D721Med (cell line): ENCODE measurements around the gene LHX1.

Experiments
- DNase-seq: peaks from one replicate; pipeline ENCODE4 v3.0.0; 2011; ENCODE audit warnings: low spot score; ENCODE audit not compliant: insufficient read length
- FAIRE-seq: peaks from 2 replicates; lab custom pipeline; 2011; peaks lifted over from hg19 to GRCh38; lab: Jason Lieb, UNC
- TF ChIP-seq, protein P1 (sequence below): IDR thresholded peaks from 2 replicates; pipeline ENCODE4 v1.5.1; 2012; ENCODE audit warnings: mild to moderate bottlenecking, control low read depth; ENCODE audit not compliant: insufficient read depth; ENCODE audit errors: missing control alignments

LHX1 gene

DNA sequence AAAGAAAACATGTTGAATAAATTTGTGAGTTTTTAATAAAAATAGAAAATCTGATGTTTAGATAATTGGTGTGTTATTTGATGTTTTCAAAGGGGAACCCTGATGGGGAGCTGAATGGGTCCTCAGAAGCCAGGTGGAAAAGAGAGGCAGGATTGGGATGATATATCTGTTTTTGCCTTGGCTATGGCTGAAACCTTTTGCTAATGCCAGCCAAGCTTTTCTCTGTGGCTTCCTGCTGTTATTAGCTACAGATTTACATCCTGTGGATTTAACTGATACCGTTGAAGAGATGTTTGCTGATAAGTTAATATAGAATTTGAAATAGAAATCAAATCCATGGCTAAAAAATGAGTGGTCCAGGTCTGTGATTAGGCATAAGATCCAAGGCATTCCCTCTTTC is 7.3 kb downstream of the LHX1 start:
- no peak for DNase-seq
- FAIRE-seq: no peak
- TF ChIP-seq, protein P1, sequence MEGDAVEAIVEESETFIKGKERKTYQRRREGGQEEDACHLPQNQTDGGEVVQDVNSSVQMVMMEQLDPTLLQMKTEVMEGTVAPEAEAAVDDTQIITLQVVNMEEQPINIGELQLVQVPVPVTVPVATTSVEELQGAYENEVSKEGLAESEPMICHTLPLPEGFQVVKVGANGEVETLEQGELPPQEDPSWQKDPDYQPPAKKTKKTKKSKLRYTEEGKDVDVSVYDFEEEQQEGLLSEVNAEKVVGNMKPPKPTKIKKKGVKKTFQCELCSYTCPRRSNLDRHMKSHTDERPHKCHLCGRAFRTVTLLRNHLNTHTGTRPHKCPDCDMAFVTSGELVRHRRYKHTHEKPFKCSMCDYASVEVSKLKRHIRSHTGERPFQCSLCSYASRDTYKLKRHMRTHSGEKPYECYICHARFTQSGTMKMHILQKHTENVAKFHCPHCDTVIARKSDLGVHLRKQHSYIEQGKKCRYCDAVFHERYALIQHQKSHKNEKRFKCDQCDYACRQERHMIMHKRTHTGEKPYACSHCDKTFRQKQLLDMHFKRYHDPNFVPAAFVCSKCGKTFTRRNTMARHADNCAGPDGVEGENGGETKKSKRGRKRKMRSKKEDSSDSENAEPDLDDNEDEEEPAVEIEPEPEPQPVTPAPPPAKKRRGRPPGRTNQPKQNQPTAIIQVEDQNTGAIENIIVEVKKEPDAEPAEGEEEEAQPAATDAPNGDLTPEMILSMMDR: no peak

DNA sequence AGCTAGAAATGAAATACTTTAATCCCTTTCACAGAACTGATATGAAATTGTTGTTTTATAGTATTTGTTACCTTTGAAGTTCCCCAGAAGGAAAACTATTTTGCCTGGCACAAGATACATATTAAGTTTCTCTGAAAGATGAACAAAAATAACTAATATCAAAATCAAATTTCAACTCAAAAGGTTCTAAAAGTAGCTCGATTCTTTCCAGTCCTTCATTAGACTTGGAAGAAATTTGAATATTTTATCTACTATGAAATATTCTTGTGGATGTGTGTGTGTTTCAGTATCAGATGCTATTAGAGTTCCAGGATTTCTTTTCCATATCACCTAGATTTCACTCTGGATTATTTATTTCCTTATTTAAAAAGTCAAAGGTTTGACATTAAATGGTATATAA is 7.9 kb downstream of the LHX1 start:
- TF ChIP-seq, protein P1: no peak
- no peak for DNase-seq
- no peak for FAIRE-seq

DNA sequence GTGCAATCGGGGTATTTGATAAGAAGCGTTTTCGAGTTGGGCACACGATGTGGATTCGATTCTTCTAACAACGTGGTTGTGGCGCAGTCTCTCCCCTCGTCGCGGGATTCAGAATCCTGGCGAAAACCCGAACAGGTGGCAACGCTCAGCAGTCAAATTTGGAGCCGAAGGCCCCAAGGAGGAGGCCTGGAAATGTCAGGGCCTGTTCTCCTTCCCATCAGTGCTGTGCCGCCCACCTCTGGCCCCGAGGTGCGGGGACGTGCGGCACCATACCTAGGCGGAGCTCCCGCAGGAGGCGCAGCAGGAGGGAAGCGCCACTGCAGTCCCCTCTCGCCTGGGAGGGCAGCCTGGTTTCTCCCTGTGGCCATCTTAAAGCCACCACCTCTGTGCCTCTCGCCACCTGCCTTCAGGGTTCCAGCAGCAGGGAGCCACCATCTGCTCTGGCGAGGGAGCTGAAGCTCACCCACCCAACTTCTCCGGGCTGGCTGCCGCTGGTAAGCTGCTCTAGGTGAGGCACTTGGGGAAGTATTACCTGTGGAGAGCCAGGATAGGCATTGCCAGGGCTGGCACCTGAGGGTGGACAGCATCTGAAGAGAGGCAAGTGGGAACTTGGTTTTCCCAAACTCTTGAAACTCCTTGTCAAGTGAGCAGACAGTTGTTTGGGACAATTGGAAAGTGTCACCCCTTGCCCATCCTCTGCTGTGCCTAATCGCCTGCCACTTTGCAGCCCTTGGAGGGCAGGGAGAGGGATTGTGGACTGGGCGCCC is 8.9 kb downstream of the LHX1 start:
- TF ChIP-seq, protein P1: no peak
- no peak for DNase-seq
- FAIRE-seq: no peak

DNA sequence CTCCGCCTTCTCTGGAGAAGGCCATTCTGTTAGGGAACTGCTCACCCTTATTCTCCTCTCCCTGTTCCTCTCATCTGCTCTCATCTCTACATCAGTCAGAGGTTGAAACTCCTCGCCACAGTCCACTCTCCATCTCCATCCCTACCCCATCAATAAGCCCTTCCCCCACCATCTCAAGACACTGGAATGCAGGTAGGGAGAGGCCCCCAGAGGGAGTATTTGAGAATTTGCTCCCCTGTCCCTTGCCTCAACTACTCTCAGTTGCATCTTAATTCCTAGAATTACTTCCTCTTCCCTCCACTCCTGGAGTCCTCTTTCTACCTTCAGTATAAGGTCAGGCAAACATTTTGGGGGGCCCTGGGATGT is 9.4 kb downstream of the LHX1 start:
- DNase-seq (no peak), FAIRE-seq (no peak)
- TF ChIP-seq, protein P1: no peak

DNA sequence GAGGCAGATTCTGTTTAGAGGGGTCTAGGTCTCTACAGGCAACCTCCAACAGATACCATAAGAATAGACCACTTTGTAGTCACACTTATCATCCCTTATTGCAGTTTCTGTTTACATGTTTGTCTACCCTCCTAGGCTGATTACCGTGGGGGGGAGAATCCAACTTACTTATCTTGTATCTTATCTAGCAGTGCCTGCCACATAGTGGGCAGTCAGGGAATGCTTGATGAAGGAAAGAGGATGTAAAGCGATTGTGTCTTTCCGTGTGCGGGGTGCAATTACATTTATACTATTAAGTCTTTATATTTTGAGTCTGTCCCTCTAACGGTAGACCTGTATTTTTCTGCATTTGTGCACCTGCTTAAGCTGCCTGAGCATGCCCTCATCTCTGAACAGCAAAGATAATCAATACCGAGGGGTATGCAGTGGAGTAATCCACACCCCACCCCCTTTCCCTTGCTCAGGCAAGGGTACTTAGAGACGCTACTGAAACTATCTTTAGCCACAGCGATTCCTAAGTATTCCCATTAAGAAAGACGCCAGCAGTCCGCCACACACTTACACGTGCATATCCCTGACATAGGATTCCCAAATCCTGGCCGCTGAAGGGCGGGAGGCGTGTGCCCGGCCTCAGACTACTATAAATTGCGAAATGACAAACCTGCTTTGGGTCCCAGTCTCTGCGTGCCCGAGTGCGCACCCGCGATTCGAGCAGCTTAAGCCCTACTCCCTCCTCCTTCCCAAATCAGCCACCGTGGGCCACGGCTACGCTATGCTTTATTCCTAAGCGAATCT is 10.8 kb downstream of the LHX1 start:
- FAIRE-seq: no peak
- TF ChIP-seq, protein P1: no peak
- DNase-seq: no peak

DNA sequence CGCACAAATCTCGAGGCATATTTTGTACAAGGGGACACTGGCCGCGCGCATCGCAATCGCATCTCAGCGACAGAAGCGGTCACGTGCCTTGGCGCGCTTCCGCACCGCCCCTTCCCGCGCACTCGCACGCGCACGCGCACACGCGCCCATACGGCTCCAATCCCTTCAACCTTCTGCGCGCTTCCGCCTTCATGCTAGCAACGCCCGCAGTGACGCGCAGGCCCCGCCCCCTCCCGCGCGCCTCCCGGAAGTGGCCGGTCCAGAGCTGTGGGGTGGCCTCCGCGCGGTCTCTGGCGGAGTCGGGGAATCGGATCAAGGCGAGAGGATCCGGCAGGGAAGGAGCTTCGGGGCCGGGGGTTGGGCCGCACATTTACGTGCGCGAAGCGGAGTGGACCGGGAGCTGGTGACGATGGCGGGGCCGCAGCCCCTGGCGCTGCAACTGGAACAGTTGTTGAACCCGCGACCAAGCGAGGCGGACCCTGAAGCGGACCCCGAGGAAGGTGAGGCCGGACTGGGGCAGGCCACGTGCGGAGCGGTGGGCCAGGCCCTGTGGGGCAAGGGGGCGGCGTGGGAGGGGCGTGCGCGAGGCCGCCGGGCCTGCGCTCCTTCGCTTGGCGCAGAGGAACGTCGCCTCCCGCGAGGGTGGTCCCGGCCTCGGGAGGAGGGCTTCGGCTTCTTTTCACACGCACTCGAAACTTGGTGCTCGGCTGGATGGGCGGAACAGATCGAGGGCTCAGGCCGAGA is 11.6 kb downstream of the LHX1 start, which contains the start of gene AATF:
Gene AATF, plus strand, starts transcription at position 238 of the 744 bp plus-strand sequence. Its CDS starts 172 bp downstream, at position 410.
- TF ChIP-seq, protein P1: no peak
- FAIRE-seq (no peak), DNase-seq (peak; percentile 94)
